HG03196 (cell line): ENCODE results near the gene NPEPL1.

ENCODE experiments used
- ATAC-seq: cut with Tn5 transposase; IDR thresholded peaks from one replicate; pipeline ENCODE4 v1.9.1; 2021; ENCODE audit not compliant: unreplicated experiment

NPEPL1 gene

GRCh38 chr20:58682656-58683531 is 9.7 kb upstream of the NPEPL1 start:
- ATAC-seq, result no peak

GRCh38 chr20:58684291-58684690 is 8.3 kb upstream of the NPEPL1 start:
- ATAC-seq, result no peak

GRCh38 chr20:58685988-58686387 is 6.6 kb upstream of the NPEPL1 start:
- ATAC-seq, result no peak

GRCh38 chr20:58688414-58688813 is 4.2 kb upstream of the NPEPL1 start:
- no peak for ATAC-seq

- no peak for ATAC-seq
Observed at GRCh38 chr20:58688840-58689239, 3.8 kb upstream of the NPEPL1 start.

- ATAC-seq, result no peak
Observed at GRCh38 chr20:58690396-58691135, 2.0 kb upstream of the NPEPL1 start.

GRCh38 chr20:58691773-58692578 is 624 bp upstream of the NPEPL1 start:
- ATAC-seq, result no peak

GRCh38 chr20:58693226-58694006 is 816 bp downstream of the NPEPL1 start:
- peak; percentile 10 for ATAC-seq

- no peak for ATAC-seq
Observed at GRCh38 chr20:58694241-58695083, 1.9 kb downstream of the NPEPL1 start.

- ATAC-seq, result no peak
Observed at GRCh38 chr20:58695084-58695722, 2.6 kb downstream of the NPEPL1 start.

- ATAC-seq, result no peak
Observed at GRCh38 chr20:58695895-58696375, 3.3 kb downstream of the NPEPL1 start.

- ATAC-seq, result no peak
Observed at GRCh38 chr20:58696411-58696961, 3.9 kb downstream of the NPEPL1 start.

GRCh38 chr20:58697201-58697866 is 4.7 kb downstream of the NPEPL1 start:
- no peak for ATAC-seq

GRCh38 chr20:58697867-58698703 is 5.5 kb downstream of the NPEPL1 start:
- ATAC-seq, result no peak

- no peak for ATAC-seq
Observed at GRCh38 chr20:58698741-58699622, 6.4 kb downstream of the NPEPL1 start.

GRCh38 chr20:58699623-58700107 is 7.1 kb downstream of the NPEPL1 start:
- no peak for ATAC-seq
